K562 (cell line): ENCODE measurements around the gene OR2W3. TPM values are rescaled to one million over a fixed set of nuclear protein-coding genes. Genes with fewer than 3 reads are reported as not detected.
A peak's percentile ranks its signal among the peaks of the same experiment; 100 is the strongest.

ENCODE experiments used
- BRD4 ChIP-seq: fragments of 200-600 bp; sonication (generic); IDR thresholded peaks from 2 replicates; pipeline ENCODE4 v1.6.1; 2017; ENCODE audit warnings: inconsistent platforms
- CBX8 ChIP-seq: fragments of 200-600 bp; sonication (generic); IDR thresholded peaks from 2 replicates; pipeline ENCODE4 v1.6.1; 2012; ENCODE audit warnings: borderline replicate concordance, mixed run types, low read depth, mild to moderate bottlenecking, moderate library complexity, mixed read lengths, low read length, control low read depth, inconsistent platforms; ENCODE audit not compliant: poor library complexity, severe bottlenecking; ENCODE audit errors: extremely low read depth
- DIDO1 ChIP-seq: fragments of 450-650 bp; IDR thresholded peaks from 2 replicates; pipeline ENCODE4 v1.6.1; 2016; ENCODE audit warnings: low read depth, missing biosample characterization, missing genetic modification characterization
- E2F3 ChIP-seq: fragments of 250-450 bp; sonication (Bioruptor Pico); IDR thresholded peaks from 2 replicates; pipeline ENCODE4 v1.4.0; 2020; ENCODE audit warnings: mild to moderate bottlenecking
- ELF4 ChIP-seq: fragments of 450-650 bp; formaldehyde crosslinking; IDR thresholded peaks from 2 replicates; pipeline ENCODE4 v1.4.0; 2022; ENCODE audit warnings: missing genetic modification characterization
- EWSR1 ChIP-seq: fragments of 450-650 bp; IDR thresholded peaks from 2 replicates; pipeline ENCODE4 v1.6.1; 2018; ENCODE audit warnings: borderline replicate concordance, mild to moderate bottlenecking, low read depth, moderate library complexity; ENCODE audit not compliant: partially characterized antibody
- FOSL1 ChIP-seq: fragments of 200-800 bp; sonication (Bioruptor generic); conservative IDR thresholded peaks from 2 replicates; pipeline ENCODE4 v1.6.1; 2016; ENCODE audit warnings: missing genetic modification characterization, missing compliant biosample characterization
- FOXP1 ChIP-seq: sonication (generic); formaldehyde crosslinking; IDR thresholded peaks from 2 replicates; pipeline ENCODE4 v1.8.0; 2022; ENCODE audit warnings: mild to moderate bottlenecking, missing genetic modification reagents
- GMEB1 ChIP-seq: fragments of 250-450 bp; sonication (Bioruptor Pico); IDR thresholded peaks from 2 replicates; pipeline ENCODE4 v1.4.0; 2020; ENCODE audit warnings: mild to moderate bottlenecking
- HSF4 ChIP-seq: fragments of 250-450 bp; sonication (Bioruptor Pico); IDR thresholded peaks from 2 replicates; pipeline ENCODE4 v2.1.2; 2022; ENCODE audit warnings: mild to moderate bottlenecking, moderate library complexity, borderline replicate concordance
- KAT7 ChIP-seq: sonication (generic); formaldehyde crosslinking; IDR thresholded peaks from 2 replicates; pipeline ENCODE4 v1.8.0; 2022; ENCODE audit warnings: missing genetic modification reagents, mild to moderate bottlenecking, borderline replicate concordance
- MBD1 ChIP-seq: fragments of 250-450 bp; sonication (Bioruptor Pico); IDR thresholded peaks from 2 replicates; pipeline ENCODE4 v1.8.0; 2022; ENCODE audit warnings: inconsistent platforms
- MEIS2 ChIP-seq: fragments of 450-650 bp; IDR thresholded peaks from 2 replicates; pipeline ENCODE4 v1.6.1; 2014; ENCODE audit warnings: mild to moderate bottlenecking; ENCODE audit not compliant: partially characterized antibody
- NCOA1 ChIP-seq: fragments of 450-650 bp; IDR thresholded peaks from 2 replicates; pipeline ENCODE4 v1.6.1; 2016; ENCODE audit warnings: low read depth
- NR0B1 ChIP-seq: fragments of 450-650 bp; IDR thresholded peaks from one replicate; pipeline ENCODE4 v1.6.1; 2018; ENCODE audit warnings: mild to moderate bottlenecking, moderate library complexity; ENCODE audit not compliant: partially characterized antibody
- PPARD ChIP-seq: fragments of 250-450 bp; sonication (Bioruptor Pico); IDR thresholded peaks from 2 replicates; pipeline ENCODE4 v1.8.0; 2022; ENCODE audit warnings: inconsistent platforms, mild to moderate bottlenecking, moderate library complexity
- SRSF3 ChIP-seq: fragments of 200-400 bp; formaldehyde crosslinking; IDR thresholded peaks from 2 replicates; pipeline ENCODE4 v1.6.1; 2016; ENCODE audit warnings: mild to moderate bottlenecking, low read length, moderate library complexity; ENCODE audit not compliant: insufficient read depth
- ZBTB7A ChIP-seq: IDR thresholded peaks from 2 replicates; pipeline ENCODE4 v1.6.1; 2011; ENCODE audit warnings: low read depth, mild to moderate bottlenecking, low read length, moderate library complexity, borderline replicate concordance; ENCODE audit not compliant: control insufficient read depth
- ZEB2 ChIP-seq: fragments of 450-650 bp; IDR thresholded peaks from 2 replicates; pipeline ENCODE4 v1.6.1; 2016
- ZNF274 ChIP-seq: IDR thresholded peaks from 2 replicates; pipeline ENCODE4 v1.6.1; 2011; ENCODE audit warnings: low read depth, mild to moderate bottlenecking, low read length, moderate library complexity, borderline replicate concordance
- ZNF41 ChIP-seq: fragments of 250-450 bp; sonication (Bioruptor Pico); conservative IDR thresholded peaks from 2 replicates; pipeline ENCODE4 v1.4.0; 2020; ENCODE audit warnings: mild to moderate bottlenecking
- ZNF584 ChIP-seq: fragments of 200-800 bp; sonication (Bioruptor generic); IDR thresholded peaks from 2 replicates; pipeline ENCODE4 v1.6.1; 2016; ENCODE audit warnings: low read depth, mild to moderate bottlenecking, missing genetic modification characterization, missing compliant biosample characterization
- ZNF785 ChIP-seq: fragments of 250-450 bp; sonication (Bioruptor Pico); IDR thresholded peaks from 2 replicates; pipeline ENCODE4 v1.4.0; 2020; ENCODE audit warnings: mild to moderate bottlenecking
- polyA plus RNA-seq, 8 experiments: library from polyadenylated mRNA; depleted of rRNA in 4 of 8; stranded (reverse) in 5 of 8; unstranded in 3 of 8; fragments of >200 nt; fragmentation: Nextera tagmentation in 2 of 8; fragmentation: Illumina TruSeq in 1 of 8; extraction: Ambion mirVana in 2 of 8; extraction: Trizol in 1 of 8; gene quantifications; 2 replicates each; pipeline versions ENCODE4 v1.2.1 to v1.2.3, GENCODE V29; 2011 to 2014; ENCODE audit warnings: inconsistent platforms in 1 of 8, missing spikeins in 1 of 8
- total RNA-seq, 7 experiments: library from RNA; depleted of rRNA in 6 of 7; stranded (reverse); fragments of >200 nt in 6 of 7; fragmentation: Illumina TruSeq in 2 of 7; extraction: Trizol in 2 of 7; gene quantifications; 2 replicates each; pipeline versions ENCODE4 v1.2.1 to v1.2.3, GENCODE V29; 2011 to 2021; ENCODE audit warnings: low replicate concordance in 1 of 7

OR2W3 gene
- total and polyA plus RNA-seq, 9 of the 15 experiments (the other 6 are each of a cell fraction or from before 2014, with no cell fraction given): 0.67 to 7.6 (median 3.7) TPM

GRCh38 chr1:247857069-247857984 is 38.1 kb upstream of the OR2W3 start, which contains the start of gene TRIM58 (continued):
- TF ChIP-seq NR0B1: no peak
- no peak; the same call in 1 of the 2 replicates for TF ChIP-seq NCOA1
- TF ChIP-seq PPARD (CRISPR knock-in tag): no peak
- no peak for TF ChIP-seq ZNF584 (CRISPR knock-in tag)
- peak; percentile 57 for TF ChIP-seq MEIS2
- TF ChIP-seq MBD1: no peak
- TF ChIP-seq E2F3: no peak
- no peak for TF ChIP-seq SRSF3
- no peak for TF ChIP-seq HSF4 (CRISPR knock-in tag)
- no peak; the same call in 1 of the 2 replicates for TF ChIP-seq FOXP1
- TF ChIP-seq ZNF274: no peak
- TF ChIP-seq ELF4 (CRISPR knock-in tag): no peak
- no peak for TF ChIP-seq ZEB2
- TF ChIP-seq DIDO1 (tag): no peak
- TF ChIP-seq FOSL1 (tag): peak; percentile 45
- TF ChIP-seq ZBTB7A: peak; percentile 90
- TF ChIP-seq ZNF785 (CRISPR knock-in tag): no peak
- no peak for TF ChIP-seq EWSR1
- no peak for TF ChIP-seq ZNF41
- TF ChIP-seq CBX8: no peak
- no peak; the same call in 1 of the 2 replicates for TF ChIP-seq BRD4
- 0 out of 2 replicates have a peak, but pooled peaks have one; percentile 50 for TF ChIP-seq KAT7 (CRISPR knock-in tag)
- TF ChIP-seq GMEB1 (CRISPR knock-in tag): peak; percentile 89
